Measurements from ENCODE around the gene C1orf159.

- TF ChIP-seq FOSL2 (IDR thresholded peaks at IDR 0.05) (no peak), FOSL2 (CRISPR knock-in tag; IDR thresholded peaks at IDR 0.05) (no peak), POLR2A (IDR thresholded peaks at IDR 0.05; ENCODE audit: low read length) (no peak), CTCF (IDR thresholded peaks at IDR 0.05) (no peak), CEBPB (IDR thresholded peaks at IDR 0.05) (no peak), TFCP2L1 (CRISPR knock-in tag; IDR thresholded peaks at IDR 0.05) (no peak), USF2 (IDR thresholded peaks at IDR 0.05) (no peak), FOXS1 (CRISPR knock-in tag; IDR thresholded peaks at IDR 0.05) (no peak)
Observed at GRCh38 chr1:1142844-1143243, 27.0 kb upstream of the C1orf159 start.
